IMR-90 (cell line): ENCODE results near the gene LAMA5. TPM values are rescaled to one million over a fixed set of nuclear protein-coding genes. Genes with fewer than 3 reads are reported as not detected.

Experiments
- ATAC-seq: fragments of 200-7000 bp; cut with Tn5 transposase; 2 replicates; pipeline ENCODE4 v1.9.1; 2020; ENCODE audit warnings: low read depth, mild to moderate bottlenecking, moderate library complexity
- BruUV-seq: library from RNA; stranded (reverse); fragments of 400-500 nt; replicated peaks from 2 replicates; lab custom pipeline; 2021; lab: Mats Ljungman, UMichigan
- CTCF ChIA-PET: fragments of 300-600 bp; formaldehyde crosslinking; extraction: SDS; loops from one replicate; lab custom pipeline; 2021; ENCODE audit warnings: antibody characterized with exemption; lab: Yijun Ruan, JAX
- POLR2A ChIA-PET: fragments of 300-600 bp; sonication (Branson Sonifier 250); formaldehyde crosslinking; loops from one replicate; lab custom pipeline; 2022; ENCODE audit warnings: antibody characterized with exemption; ENCODE audit not compliant: unreplicated experiment; lab: Charles Lee
- DNase-seq: peaks from one replicate; pipeline ENCODE4 v3.0.0; 2013
- H2AFZ ChIP-seq: replicated peaks from 2 replicates; pipeline ENCODE3; 2013; ENCODE audit warnings: low read length, mild to moderate bottlenecking; ENCODE audit not compliant: poor library complexity
- H2AK5ac ChIP-seq: 2 replicates; pipeline ENCODE4 v1.6.1; 2013; ENCODE audit warnings: low read depth, low read length, inconsistent platforms
- H2AK9ac ChIP-seq: replicated peaks from 2 replicates; pipeline ENCODE3; 2013; ENCODE audit warnings: mild to moderate bottlenecking, low read depth, low read length, moderate library complexity; ENCODE audit not compliant: poor library complexity
- H2BK120ac ChIP-seq: 2 replicates; pipeline ENCODE4 v1.6.1; 2013; ENCODE audit warnings: low read depth, low read length, inconsistent platforms
- H2BK15ac ChIP-seq: 3 replicates; pipeline ENCODE4 v1.6.1; 2013; ENCODE audit warnings: low read depth, low read length, inconsistent platforms
- H2BK20ac ChIP-seq: 2 replicates; pipeline ENCODE4 v1.6.1; 2013; ENCODE audit warnings: low read depth, mild to moderate bottlenecking, inconsistent platforms, low read length, moderate library complexity
- H2BK5ac ChIP-seq: 2 replicates; pipeline ENCODE4 v1.6.1; 2013; ENCODE audit warnings: mild to moderate bottlenecking, low read depth, low read length, inconsistent platforms; ENCODE audit not compliant: poor library complexity, severe bottlenecking
- H3K14ac ChIP-seq: replicated peaks from 2 replicates; pipeline ENCODE4 v1.6.1; 2013; ENCODE audit warnings: low read depth, low read length, inconsistent platforms
- H3K18ac ChIP-seq: 2 replicates; pipeline ENCODE4 v1.6.1; 2013; ENCODE audit warnings: low read depth, low read length, control low read depth
- H3K23ac ChIP-seq: 2 replicates; pipeline ENCODE4 v1.6.1; 2013; ENCODE audit warnings: low read depth, low read length, inconsistent platforms
- H3K27ac ChIP-seq: 2 replicates; pipeline ENCODE4 v1.5.1; 2013; ENCODE audit warnings: mild to moderate bottlenecking, control low read depth, low read length; ENCODE audit not compliant: insufficient read depth
- H3K27me3 ChIP-seq: 2 replicates; pipeline ENCODE4 v1.6.1; 2013; ENCODE audit warnings: low read length; ENCODE audit not compliant: control insufficient read depth, insufficient read depth
- H3K36me3 ChIP-seq: 2 replicates; pipeline ENCODE4 v1.6.1; 2013; ENCODE audit warnings: low read length, mixed read lengths; ENCODE audit not compliant: control insufficient read depth, insufficient read depth
- H3K4ac ChIP-seq: 2 replicates; pipeline ENCODE4 v1.6.1; 2013; ENCODE audit warnings: low read depth, low read length, inconsistent platforms
- H3K4me1 ChIP-seq: 2 replicates; pipeline ENCODE4 v1.6.1; 2013; ENCODE audit warnings: low read length, mixed read lengths; ENCODE audit not compliant: control insufficient read depth, insufficient read depth
- H3K4me2 ChIP-seq: 2 replicates; pipeline ENCODE4 v1.6.1; 2013; ENCODE audit warnings: low read depth, mild to moderate bottlenecking, control low read depth, low read length, moderate library complexity
- H3K4me3 ChIP-seq: 2 replicates; pipeline ENCODE4 v1.5.1; 2013; ENCODE audit warnings: low read depth, mild to moderate bottlenecking, control low read depth, low read length, moderate library complexity; ENCODE audit not compliant: insufficient read depth
- H3K56ac ChIP-seq: 2 replicates; pipeline ENCODE4 v1.6.1; 2013; ENCODE audit warnings: low read length, inconsistent platforms; ENCODE audit not compliant: insufficient read depth; ENCODE audit errors: extremely low read depth
- H3K79me1 ChIP-seq, 2 experiments: 2 replicates each; pipeline ENCODE4 v1.6.1; 2013; ENCODE audit warnings: low read length in 2 of 2, inconsistent platforms in 1 of 2, low read depth in 1 of 2
- H3K9ac ChIP-seq: 2 replicates; pipeline ENCODE4 v1.6.1; 2013; ENCODE audit warnings: low read depth, low read length, control low read depth
- H3K9me1 ChIP-seq: 2 replicates; pipeline ENCODE4 v1.6.1; 2013; ENCODE audit warnings: low read length, inconsistent platforms; ENCODE audit not compliant: insufficient read depth
- H3K9me3 ChIP-seq: 2 replicates; pipeline ENCODE4 v1.6.1; 2013; ENCODE audit warnings: low read length; ENCODE audit not compliant: control insufficient read depth, insufficient read depth
- H4K20me1 ChIP-seq: 2 replicates; pipeline ENCODE4 v1.6.1; 2013; ENCODE audit warnings: low read length, inconsistent platforms; ENCODE audit not compliant: insufficient read depth
- H4K5ac ChIP-seq: 2 replicates; pipeline ENCODE4 v1.6.1; 2013; ENCODE audit warnings: mild to moderate bottlenecking, low read depth, low read length, control low read depth
- H4K8ac ChIP-seq, 2 experiments: 2 replicates each; pipeline ENCODE4 v1.6.1; 2013; ENCODE audit warnings: low read depth in 2 of 2, low read length in 2 of 2, control low read depth in 1 of 2, inconsistent platforms in 1 of 2
- H4K91ac ChIP-seq: 2 replicates; pipeline ENCODE4 v1.6.1; 2013; ENCODE audit warnings: low read depth, low read length, inconsistent platforms; ENCODE audit not compliant: insufficient read depth
- USF2 ChIP-seq: fragments of 150-350 bp; IDR thresholded peaks from 2 replicates; pipeline ENCODE4 v1.6.1; 2017; ENCODE audit warnings: mild to moderate bottlenecking, antibody characterized with exemption, low read length, low read depth
- WGBS, 2 experiments: methylation state at CpG; one replicate each; pipeline versions ENCODE4 v1.1.5 to v1.1.7; 2013; ENCODE audit warnings: missing lambda C conversion rate in 2 of 2; ENCODE audit not compliant: insufficient read length in 1 of 2; ENCODE audit errors: extremely low coverage in 2 of 2; 5-methylcytosine and 5-hydroxymethylcytosine counted together
- dilution Hi-C: fragments of 300-500 bp; cut with HindIII; formaldehyde crosslinking; loops from one replicate; pipeline ENCODE4 v1.14.3; 2018; ENCODE audit warnings: low sequenced_read_pairs; ENCODE audit not compliant: unreplicated experiment
- in situ Hi-C: fragments of 300-500 bp; cut with MboI; formaldehyde crosslinking; loops from 3 replicates; pipeline ENCODE4 v1.14.3; 2019; ENCODE audit warnings: low sequenced_read_pairs, inconsistent platforms, mixed read lengths
- intact Hi-C: fragments of 100-400 bp; cut with micrococcal nuclease; formaldehyde crosslinking; loops from 2 replicates; pipeline ENCODE4 v1.10.0; 2022
- polyA plus RNA-seq, 3 experiments: library from polyadenylated mRNA; depleted of rRNA; stranded (reverse); fragments of >200 nt; gene quantifications; 2 replicates each; pipeline ENCODE4 v1.2.3, GENCODE V29; 2012; ENCODE audit warnings: low replicate concordance in 1 of 3
- total RNA-seq: library from RNA; depleted of rRNA; stranded (reverse); fragments of >200 nt; gene quantifications from 2 replicates; pipeline ENCODE4 v1.2.3, GENCODE V29; 2012

Gene LAMA5
- total and polyA plus RNA-seq, 2 of the 4 experiments (the other 2 are of a cell fraction) = 0.90 to 7.3 TPM

GRCh38 chr20:62293111-62293784, 73.9 kb downstream of the LAMA5 start:
- ChIA-PET CTCF (no interaction called here), POLR2A (no interaction called here)
- H3K23ac ChIP-seq = no peak overlapping the region
- dilution Hi-C loops (loop anchor here (25.0 kb wide), 1 partner anchor 94 kb away; the partner anchor contains the start of gene RPS21), in situ Hi-C loops (loop anchor here (25.0 kb wide), 1 partner anchor 319 kb away; no protein-coding TSS in a partner anchor), intact Hi-C loops (no loop called here)
- no peaks in the 10 kb centered on the region; a peak in 1 of 4 replicates for H3K79me1 ChIP-seq
- H2AK5ac ChIP-seq = no peak overlapping the region
- H3K9me1 ChIP-seq = no peaks in the 10 kb centered on the region; the same call in 1 of the 2 replicates
- H4K20me1 ChIP-seq = no peaks in the 10 kb centered on the region; the same call in none of the 2 replicates
- DNase-seq (no peak), ATAC-seq (no peak)
- no peak overlapping the region for H3K9ac ChIP-seq
- H4K91ac ChIP-seq = no peak overlapping the region
- BruUV-seq = no TSS peak
- H2BK20ac ChIP-seq = no peak overlapping the region
- peaks cover 48% of the 10 kb centered on the region for H3K36me3 ChIP-seq
- no peak overlapping the region for H4K5ac ChIP-seq
- H2AK9ac ChIP-seq = no peak overlapping the region
- H3K4ac ChIP-seq = no peak overlapping the region
- no peaks in the 10 kb centered on the region for H3K4me1 ChIP-seq
- H3K9me3 ChIP-seq = no peaks in the 10 kb centered on the region
- no peak for TF ChIP-seq USF2
- no peak overlapping the region for H3K4me3 ChIP-seq
- no peak overlapping the region for H3K4me2 ChIP-seq
- no peak overlapping the region for H3K18ac ChIP-seq
- no peak overlapping the region for H3K56ac ChIP-seq
- no peak overlapping the region for H2BK15ac ChIP-seq
- H4K8ac ChIP-seq = no peak overlapping the region
- no peak overlapping the region for H3K27ac ChIP-seq
- H3K27me3 ChIP-seq = no peaks in the 10 kb centered on the region
- no peak overlapping the region for H2AFZ ChIP-seq
- H2BK120ac ChIP-seq = no peak overlapping the region
- WGBS, 2 experiments = 100% methylated on average over 1 of the region's 20 CpGs; no CpG with 5 or more reads in 1 of the 2 experiments
- H3K14ac ChIP-seq = no peak overlapping the region
- no peak overlapping the region for H2BK5ac ChIP-seq
